ENCODE data around the gene UBE2E2.

The UBE2E2 gene

GRCh38 chr3:23399221-23399620, 196.1 kb downstream of the UBE2E2 start:
- no peak for DNase-seq

GRCh38 chr3:23402728-23403492, 199.8 kb downstream of the UBE2E2 start:
- peak; percentile 51 for DNase-seq

- DNase-seq: peak; percentile 76
Measured at GRCh38 chr3:23404246-23404645, 201.1 kb downstream of the UBE2E2 start.

GRCh38 chr3:23405081-23405480, 202.0 kb downstream of the UBE2E2 start:
- DNase-seq: no peak

GRCh38 chr3:23406601-23407000, 203.5 kb downstream of the UBE2E2 start:
- no peak for DNase-seq

- no peak for DNase-seq
Measured at GRCh38 chr3:23418026-23418425, 214.9 kb downstream of the UBE2E2 start.

GRCh38 chr3:23421811-23422516, 218.8 kb downstream of the UBE2E2 start:
- DNase-seq: no peak

GRCh38 chr3:23422517-23422851, 219.4 kb downstream of the UBE2E2 start:
- no peak for DNase-seq

- no peak for DNase-seq
Measured at GRCh38 chr3:23425410-23425809, 222.3 kb downstream of the UBE2E2 start.

GRCh38 chr3:23430781-23431398, 227.8 kb downstream of the UBE2E2 start:
- no peak for DNase-seq

- DNase-seq: no peak
Measured at GRCh38 chr3:23431764-23432163, 228.6 kb downstream of the UBE2E2 start.

- DNase-seq: no peak
Measured at GRCh38 chr3:23435318-23435717, 232.2 kb downstream of the UBE2E2 start.

- no peak for DNase-seq
Measured at GRCh38 chr3:23435904-23436303, 232.8 kb downstream of the UBE2E2 start.

GRCh38 chr3:23437484-23438145, 234.5 kb downstream of the UBE2E2 start:
- DNase-seq: no peak

- DNase-seq: no peak
Measured at GRCh38 chr3:23438657-23439056, 235.5 kb downstream of the UBE2E2 start.

GRCh38 chr3:23439080-23439479, 236.0 kb downstream of the UBE2E2 start:
- no peak for DNase-seq

GRCh38 chr3:23440416-23441294, 237.5 kb downstream of the UBE2E2 start:
- no peak for DNase-seq

- DNase-seq: peak; percentile 26
Measured at GRCh38 chr3:23442598-23443383, 239.7 kb downstream of the UBE2E2 start.

- DNase-seq: no peak
Measured at GRCh38 chr3:23444386-23444785, 241.3 kb downstream of the UBE2E2 start.

- peak; percentile 27 for DNase-seq
Measured at GRCh38 chr3:23446301-23446700, 243.2 kb downstream of the UBE2E2 start.

- no peak for DNase-seq
Measured at GRCh38 chr3:23448998-23449537, 245.9 kb downstream of the UBE2E2 start.
